ENCODE data around the gene R3HCC1L. TPM values are rescaled to one million over a fixed set of nuclear protein-coding genes. Genes with fewer than 3 reads are reported as not detected.
A peak's percentile ranks its signal among the peaks of the same experiment; 100 is the strongest.

The R3HCC1L gene
- total RNA-seq, 1 experiment from 2014 or later = 10.7 TPM

DNA sequence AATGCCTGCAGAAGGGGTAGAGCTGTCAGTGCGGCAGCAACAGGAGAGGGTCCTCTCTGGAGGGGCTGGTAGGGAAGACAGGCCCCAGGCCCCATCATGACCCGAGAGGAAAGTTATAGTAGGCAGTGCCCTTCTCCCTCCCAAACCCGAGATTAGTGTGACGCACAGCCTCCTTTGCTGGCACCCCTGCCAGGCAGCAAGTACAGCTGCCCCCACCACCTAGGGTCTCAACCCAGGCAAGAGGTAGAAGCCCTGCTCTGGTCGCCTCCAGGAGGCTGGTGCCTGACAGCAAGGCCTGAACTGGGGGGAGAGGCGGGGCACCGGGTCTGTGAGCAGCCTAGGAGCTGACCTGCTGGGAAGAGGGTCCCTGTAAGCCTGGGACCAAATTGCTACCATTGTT lies 118.0 kb downstream of the R3HCC1L start:
- TF ChIP-seq CTCF (IDR thresholded peaks at IDR 0.05; ENCODE audit: unreplicated experiment) = no peak
- ChIA-PET POLR2A (no interaction called here), CTCF (interaction anchor here (0.6 to 2.5 kb wide), 3 partner anchors 10 to 71 kb away, joined by 3 to 14 read pairs (median 8); no protein-coding TSS in a partner anchor)
- H3K27me3 Mint-ChIP-seq (ENCODE audit: insufficient read depth, unreplicated experiment) = no peaks in the 10 kb centered on the region
- peak overlapping the region; percentile 24 for H3K27ac Mint-ChIP-seq (ENCODE audit: low read depth, unreplicated experiment)
- no peak overlapping the region for H3K4me3 Mint-ChIP-seq (ENCODE audit: unreplicated experiment)
- H3K9me3 Mint-ChIP-seq (ENCODE audit: unreplicated experiment) = no peaks in the 10 kb centered on the region
- intact Hi-C loops (cut with micrococcal nuclease) = no loop called here
- DNase-seq (ENCODE audit: unreplicated experiment) = no peak
- peaks cover 17% of the 10 kb centered on the region for H3K36me3 Mint-ChIP-seq (ENCODE audit: insufficient read depth, unreplicated experiment)
- no TSS peak for BruUV-seq (replicated peaks)
- no peaks in the 10 kb centered on the region for H3K4me1 Mint-ChIP-seq (ENCODE audit: insufficient read depth, unreplicated experiment)

- Mint-ChIP-seq H3K4me3 (ENCODE audit: unreplicated experiment) (no peak overlapping the region), H3K4me1 (ENCODE audit: insufficient read depth, unreplicated experiment) (no peaks in the 10 kb centered on the region), H3K27me3 (ENCODE audit: insufficient read depth, unreplicated experiment) (no peaks in the 10 kb centered on the region), H3K9me3 (ENCODE audit: unreplicated experiment) (no peaks in the 10 kb centered on the region), H3K36me3 (ENCODE audit: insufficient read depth, unreplicated experiment) (peaks cover 10% of the 10 kb centered on the region), H3K27ac (ENCODE audit: low read depth, unreplicated experiment) (no peak overlapping the region)
- intact Hi-C loops (cut with micrococcal nuclease) = no loop called here
- ChIA-PET POLR2A (no interaction called here), CTCF (interaction anchor here (0.7 to 2.5 kb wide), 4 partner anchors 9 to 98 kb away, joined by 4 to 14 read pairs (median 6); no protein-coding TSS in a partner anchor)
- TF ChIP-seq CTCF (IDR thresholded peaks at IDR 0.05; ENCODE audit: unreplicated experiment) = no peak
- no peak for DNase-seq (ENCODE audit: unreplicated experiment)
- BruUV-seq (replicated peaks) = no TSS peak
Observed at GRCh38 chr10:98253499-98253898, 119.0 kb downstream of the R3HCC1L start.

DNA sequence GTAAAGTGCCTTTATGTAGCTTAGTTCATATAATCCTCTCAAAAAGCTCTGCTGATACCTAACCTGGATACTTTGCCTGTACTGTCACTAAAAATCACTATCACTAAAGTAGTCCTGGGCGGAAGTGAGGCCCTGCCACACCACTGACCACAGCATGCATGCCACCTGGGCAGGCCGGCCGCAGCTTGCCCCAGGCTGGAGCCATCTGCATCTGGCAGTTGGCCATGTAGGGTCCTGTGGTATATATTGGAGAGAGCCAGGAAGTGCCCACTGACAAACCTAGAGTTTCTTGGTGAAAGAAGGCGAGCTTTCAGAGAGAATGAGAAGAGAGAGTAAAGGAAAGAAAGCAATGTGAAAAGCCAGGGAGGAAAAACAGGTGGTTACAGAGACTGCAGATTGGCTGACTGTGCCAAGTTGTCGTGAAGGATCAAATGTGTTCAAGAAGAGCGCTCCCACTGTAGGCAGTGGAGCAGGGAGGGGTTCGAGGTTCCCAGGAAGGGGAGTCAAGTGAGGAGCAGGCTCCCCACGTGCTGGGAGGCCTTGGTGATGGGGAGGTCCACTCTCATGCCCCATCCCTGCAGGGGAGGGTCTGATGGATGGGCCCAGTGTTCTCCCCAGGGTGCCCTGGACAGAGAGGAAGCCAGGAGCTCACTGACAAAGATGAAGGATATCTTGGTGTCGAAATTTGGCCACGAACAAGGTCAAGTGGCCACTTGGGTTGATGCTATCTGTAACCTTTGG lies 119.9 kb downstream of the R3HCC1L start:
- H3K9me3 Mint-ChIP-seq (ENCODE audit: unreplicated experiment) = no peaks in the 10 kb centered on the region
- H3K36me3 Mint-ChIP-seq (ENCODE audit: insufficient read depth, unreplicated experiment) = peaks cover 12% of the 10 kb centered on the region
- CTCF ChIA-PET = interaction anchor here (0.6 to 2.5 kb wide), 5 partner anchors 8 to 1217 kb away, joined by 3 to 14 read pairs (median 4); no protein-coding TSS in a partner anchor
- intact Hi-C loops (cut with micrococcal nuclease) = no loop called here
- H3K27ac Mint-ChIP-seq (ENCODE audit: low read depth, unreplicated experiment) = no peak overlapping the region
- H3K4me1 Mint-ChIP-seq (ENCODE audit: insufficient read depth, unreplicated experiment) = no peaks in the 10 kb centered on the region
- POLR2A ChIA-PET = no interaction called here
- no peak for DNase-seq (ENCODE audit: unreplicated experiment)
- TF ChIP-seq CTCF (IDR thresholded peaks at IDR 0.05; ENCODE audit: unreplicated experiment) = no peak
- BruUV-seq (replicated peaks) = no TSS peak
- H3K4me3 Mint-ChIP-seq (ENCODE audit: unreplicated experiment) = no peak overlapping the region
- H3K27me3 Mint-ChIP-seq (ENCODE audit: insufficient read depth, unreplicated experiment) = no peaks in the 10 kb centered on the region

GRCh38 chr10:98255146-98255877 lies 120.9 kb downstream of the R3HCC1L start:
- intact Hi-C loops (cut with micrococcal nuclease) = no loop called here
- POLR2A ChIA-PET = no interaction called here
- Mint-ChIP-seq H3K27ac (ENCODE audit: low read depth, unreplicated experiment) (no peak overlapping the region), H3K4me3 (ENCODE audit: unreplicated experiment) (no peak overlapping the region), H3K4me1 (ENCODE audit: insufficient read depth, unreplicated experiment) (no peaks in the 10 kb centered on the region), H3K27me3 (ENCODE audit: insufficient read depth, unreplicated experiment) (no peaks in the 10 kb centered on the region), H3K9me3 (ENCODE audit: unreplicated experiment) (no peaks in the 10 kb centered on the region), H3K36me3 (ENCODE audit: insufficient read depth, unreplicated experiment) (peaks cover 16% of the 10 kb centered on the region)
- TF ChIP-seq CTCF (IDR thresholded peaks at IDR 0.05; ENCODE audit: unreplicated experiment) = no peak
- DNase-seq (ENCODE audit: unreplicated experiment) = no peak
- CTCF ChIA-PET = interaction anchor here (0.6 to 2.5 kb wide), 3 partner anchors 54 to 1216 kb away, joined by 3 to 14 read pairs (median 4); no protein-coding TSS in a partner anchor
- BruUV-seq (replicated peaks) = no TSS peak

Measured in MCF 10A (cell line).